GM21390 (cell line): ENCODE data around the gene SULF2.

ENCODE experiments used
- ATAC-seq: cut with Tn5 transposase; IDR thresholded peaks from one replicate; pipeline ENCODE4 v1.9.1; 2021; ENCODE audit not compliant: unreplicated experiment

The SULF2 gene

DNA sequence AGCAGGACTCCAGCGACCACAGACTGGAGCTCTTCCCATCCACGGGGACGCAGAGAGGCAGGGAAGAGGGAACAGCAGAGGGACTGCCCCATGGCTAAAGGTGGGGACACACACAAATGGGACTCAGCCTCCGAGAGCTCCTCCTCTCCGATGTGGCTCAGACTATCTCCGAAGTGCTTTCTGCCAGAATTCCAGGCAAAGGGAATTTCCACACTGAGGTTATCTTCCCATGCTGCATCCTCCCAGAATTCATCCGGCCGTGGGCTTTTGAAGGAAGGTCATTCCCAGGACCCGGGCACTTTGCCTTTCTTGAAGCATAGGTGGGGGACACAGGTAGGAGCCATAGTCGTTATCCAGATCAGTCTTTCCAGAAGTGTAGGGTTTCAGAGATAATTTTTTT, 67.9 kb downstream of the SULF2 start:
- no peak for ATAC-seq

DNA sequence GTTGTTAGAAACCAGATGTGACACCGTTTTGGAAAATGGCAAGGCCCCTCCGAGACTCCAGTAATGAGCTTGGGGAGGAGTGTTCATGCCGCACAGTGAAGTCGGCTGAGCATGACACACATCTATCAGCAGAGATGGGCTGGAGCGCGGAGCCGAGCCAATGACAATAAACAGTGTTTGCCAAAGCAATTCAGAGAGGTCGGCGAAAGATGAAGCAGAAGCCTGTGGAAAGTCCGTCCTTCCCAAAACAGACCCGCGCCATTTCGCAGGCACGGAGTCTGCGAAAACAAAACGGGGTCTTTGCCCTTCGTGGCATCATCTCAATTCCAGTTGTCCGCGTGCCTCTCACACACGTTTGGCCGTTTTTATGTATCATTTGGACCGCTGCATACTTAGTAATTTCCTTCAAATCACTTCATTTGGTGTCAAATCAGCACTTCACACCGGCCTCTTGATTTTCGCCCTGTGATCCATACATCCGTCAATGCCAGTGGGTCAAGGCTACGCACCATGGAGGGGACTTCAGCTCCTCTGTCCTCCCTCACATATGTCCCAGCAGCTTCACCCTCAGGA, 71.3 kb downstream of the SULF2 start:
- no peak for ATAC-seq

DNA sequence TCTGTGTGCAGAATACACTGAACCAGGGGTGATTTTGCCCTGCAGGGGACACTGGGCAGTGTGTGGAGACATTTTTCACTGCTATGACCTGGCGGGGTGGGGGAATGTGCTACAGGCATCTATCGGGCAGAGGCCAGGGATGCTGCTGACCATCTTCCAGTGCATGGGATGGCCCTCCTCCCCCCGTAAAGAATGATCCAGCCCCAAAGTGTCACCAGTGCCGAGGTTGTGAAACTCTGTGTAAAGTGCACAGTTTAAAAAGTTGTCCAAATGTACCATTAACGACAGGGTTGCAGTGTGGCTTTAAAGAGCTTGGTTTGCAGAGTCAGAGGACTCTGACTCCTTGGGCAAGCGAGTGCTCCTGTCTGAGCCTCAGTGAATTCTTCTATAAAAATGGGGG, 72.1 kb downstream of the SULF2 start:
- no peak for ATAC-seq

DNA sequence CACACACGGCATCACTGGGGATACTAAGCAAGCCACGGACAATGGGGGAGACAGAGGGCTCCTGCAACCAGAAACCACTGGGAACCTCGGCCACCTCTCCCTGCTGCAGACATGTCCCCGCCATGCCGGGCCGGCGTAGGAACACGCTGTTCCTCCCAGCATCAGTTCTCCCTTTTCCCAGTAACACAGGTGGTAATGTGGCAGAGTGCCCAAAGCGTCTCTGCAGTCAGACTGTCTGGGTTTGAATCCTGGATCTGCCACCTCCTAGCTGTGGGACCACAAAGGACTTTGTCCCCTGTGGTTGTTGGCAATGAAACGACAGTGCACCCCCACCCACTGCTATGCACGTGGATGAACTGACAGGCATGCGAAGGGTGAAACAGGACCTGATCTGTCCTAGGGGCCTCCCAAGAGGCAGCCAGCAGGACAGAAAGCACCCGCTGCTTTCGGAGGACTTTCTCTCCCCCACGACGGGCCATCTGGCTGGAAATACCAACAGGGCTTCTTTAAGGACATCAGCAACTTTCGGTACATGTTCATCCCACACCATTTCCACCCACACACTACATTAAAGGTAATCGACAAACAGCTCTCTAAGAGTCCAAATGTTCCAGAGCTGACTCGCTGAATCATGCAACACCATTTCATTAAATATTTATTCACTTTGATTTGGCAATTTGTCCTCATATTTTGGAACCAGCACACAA, 74.1 kb downstream of the SULF2 start:
- ATAC-seq = no peak

DNA sequence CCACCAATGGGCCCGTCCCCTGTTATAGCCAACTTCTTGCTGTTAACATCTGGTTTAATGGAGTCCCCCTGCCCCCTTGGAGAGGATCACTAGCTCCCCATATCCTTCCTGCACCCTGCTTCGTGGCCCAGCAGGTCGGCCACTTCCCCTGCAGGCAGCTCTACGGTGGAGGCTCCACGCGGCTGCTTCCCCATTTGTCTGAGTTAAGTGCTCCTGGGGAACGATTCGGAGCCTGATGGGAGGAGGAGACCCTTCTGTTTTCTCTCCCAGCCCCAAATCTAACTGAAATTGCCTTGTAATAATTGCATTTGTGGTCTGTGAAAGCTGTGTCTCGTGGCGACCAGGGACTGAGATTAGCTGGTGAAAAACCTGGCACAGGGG, 74.6 kb downstream of the SULF2 start:
- ATAC-seq = no peak

DNA sequence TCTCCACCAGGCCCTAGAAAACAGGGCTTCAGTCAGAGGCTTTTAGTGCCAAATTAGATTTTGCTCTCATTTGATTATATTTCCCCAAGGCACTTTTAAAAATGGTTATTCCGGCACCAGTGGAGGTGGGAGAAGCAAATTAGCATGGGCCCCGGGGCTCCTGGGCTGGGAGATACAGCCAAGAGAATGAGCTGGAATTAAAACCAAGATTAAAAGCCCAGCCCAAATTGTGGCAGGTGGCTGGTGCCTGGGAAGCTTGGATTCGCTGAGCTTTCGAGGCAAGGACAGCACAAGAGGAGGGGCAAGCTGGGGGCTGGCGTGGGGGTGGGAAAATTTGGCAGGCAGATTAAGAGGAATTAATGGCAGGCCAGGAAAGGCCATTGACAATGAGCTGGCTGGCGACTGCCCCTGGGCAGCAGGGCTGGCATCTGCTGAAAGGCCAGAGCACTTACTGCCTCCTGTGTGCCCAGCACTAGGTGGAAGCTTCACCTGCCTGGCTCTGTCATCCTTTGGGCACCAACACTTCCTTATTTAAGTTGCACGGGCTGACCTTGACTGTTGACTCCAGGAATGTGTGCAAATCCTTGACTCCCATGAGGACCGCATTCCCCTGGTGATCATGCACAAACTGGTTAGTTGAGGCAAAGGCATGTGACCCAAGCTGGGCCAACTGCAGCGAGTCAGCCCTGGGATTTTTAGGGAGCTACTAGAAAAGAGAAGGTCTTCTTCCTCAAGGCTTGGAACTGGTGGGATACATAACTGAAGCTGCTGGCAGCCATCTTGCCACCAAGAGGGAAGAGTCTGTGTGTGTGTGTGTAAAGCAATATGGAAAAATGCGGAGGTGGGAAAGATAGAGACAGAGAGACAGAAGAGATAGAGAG, 76.1 kb downstream of the SULF2 start:
- no peak for ATAC-seq

DNA sequence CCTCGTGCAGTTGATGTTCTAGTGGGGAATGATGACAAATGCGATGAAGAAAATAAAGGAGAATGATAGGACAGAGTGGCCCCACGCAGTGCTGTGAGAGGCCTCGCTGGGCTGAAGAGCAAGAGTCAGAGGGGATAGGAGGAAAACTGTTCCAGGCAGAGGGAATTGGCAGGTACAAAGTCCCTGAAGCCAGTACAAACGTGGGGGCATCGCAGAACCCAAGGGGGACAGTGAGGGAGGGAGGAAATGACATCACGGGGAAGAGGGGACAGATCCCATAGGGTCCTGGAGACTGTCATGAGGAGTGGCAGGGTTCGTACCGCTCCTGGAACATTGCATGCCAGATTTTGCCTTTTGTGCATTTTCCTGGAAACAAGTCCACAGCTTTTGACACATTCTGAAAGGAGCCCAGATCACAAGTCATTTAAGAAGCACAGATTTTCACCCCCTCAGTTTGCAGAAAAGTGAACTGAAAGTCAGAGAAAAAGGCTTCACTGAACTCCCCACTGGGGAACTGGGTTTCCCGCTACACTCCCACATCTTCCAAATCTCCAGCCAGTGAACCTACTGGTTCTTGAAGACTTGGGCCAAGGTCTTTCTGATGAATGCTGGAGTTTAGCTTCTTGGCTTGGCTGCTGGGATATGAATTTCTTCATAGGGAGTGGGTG, 77.0 kb downstream of the SULF2 start:
- ATAC-seq = no peak

DNA sequence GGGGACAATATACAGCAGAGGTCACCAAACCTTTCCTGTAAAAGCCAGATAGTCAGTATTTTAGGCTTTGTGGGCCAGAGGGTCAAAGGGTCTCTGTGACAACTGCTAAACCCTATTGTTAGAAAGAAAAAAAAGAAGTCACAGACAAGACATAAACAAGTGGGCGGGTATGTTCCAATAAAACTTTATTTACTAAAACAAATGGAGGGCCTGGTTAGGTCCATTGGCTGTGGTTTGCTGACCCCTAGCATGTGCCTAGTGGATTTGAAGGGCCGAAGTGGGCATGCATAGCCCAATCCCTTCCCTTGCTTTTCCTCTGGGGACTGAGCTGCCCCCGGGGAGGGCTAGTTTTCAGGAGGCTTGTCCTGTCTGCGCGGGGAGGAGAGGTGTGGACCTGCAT, 78.9 kb downstream of the SULF2 start:
- no peak for ATAC-seq

DNA sequence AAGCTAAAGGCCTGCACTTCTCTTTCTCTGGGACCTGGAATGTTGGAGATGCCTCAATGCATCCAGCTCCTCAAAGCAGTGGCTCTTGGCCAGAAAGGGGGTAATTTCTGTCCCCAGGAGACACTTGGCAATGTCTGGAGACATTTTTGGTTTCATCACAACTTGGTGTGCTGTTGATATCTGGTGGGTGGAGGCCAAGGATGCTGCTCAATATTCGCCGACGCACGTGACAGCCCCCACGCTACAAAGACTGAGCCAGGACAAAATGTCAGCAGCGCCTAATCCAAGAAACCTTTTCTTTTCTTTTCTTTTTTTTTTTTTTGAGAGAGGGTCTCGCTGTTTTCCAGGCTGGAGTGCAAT, 79.8 kb downstream of the SULF2 start:
- no peak for ATAC-seq

DNA sequence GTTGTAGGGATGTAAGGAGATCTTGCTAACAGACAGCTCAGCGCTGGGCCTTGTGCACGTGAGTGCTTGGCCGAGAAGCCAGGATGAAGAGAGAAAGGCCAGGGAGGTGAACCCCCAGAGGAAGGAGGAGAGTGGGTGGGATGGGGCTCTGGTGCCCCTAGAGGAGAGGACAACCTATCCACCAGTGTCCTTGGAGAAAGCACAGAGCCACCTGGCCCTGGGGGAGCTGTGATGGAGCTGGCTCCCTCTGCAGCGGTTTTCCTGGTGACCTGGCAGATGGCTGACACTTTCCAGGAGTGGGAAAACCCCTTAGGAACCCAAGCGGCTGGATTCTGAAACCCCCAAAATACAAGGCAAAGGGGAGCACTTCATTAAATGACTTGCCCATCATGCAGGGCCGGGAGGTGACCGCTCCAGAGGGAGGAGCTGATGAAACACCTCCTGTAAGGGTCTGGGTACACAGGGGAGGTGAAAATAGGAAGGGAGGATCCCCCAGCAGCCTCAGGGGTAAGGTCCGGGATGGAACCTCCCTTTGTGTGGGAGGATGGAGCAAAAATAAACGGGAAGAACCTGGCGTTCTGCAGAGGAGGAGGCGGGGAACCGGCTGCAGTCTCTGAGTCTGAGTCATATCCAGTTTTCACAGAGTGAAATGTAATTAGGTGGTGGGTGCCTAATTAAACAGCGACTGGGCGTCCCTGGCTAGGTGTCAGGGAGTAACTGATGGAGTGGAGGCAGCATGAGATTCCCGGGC, 80.4 kb downstream of the SULF2 start:
- ATAC-seq = no peak

DNA sequence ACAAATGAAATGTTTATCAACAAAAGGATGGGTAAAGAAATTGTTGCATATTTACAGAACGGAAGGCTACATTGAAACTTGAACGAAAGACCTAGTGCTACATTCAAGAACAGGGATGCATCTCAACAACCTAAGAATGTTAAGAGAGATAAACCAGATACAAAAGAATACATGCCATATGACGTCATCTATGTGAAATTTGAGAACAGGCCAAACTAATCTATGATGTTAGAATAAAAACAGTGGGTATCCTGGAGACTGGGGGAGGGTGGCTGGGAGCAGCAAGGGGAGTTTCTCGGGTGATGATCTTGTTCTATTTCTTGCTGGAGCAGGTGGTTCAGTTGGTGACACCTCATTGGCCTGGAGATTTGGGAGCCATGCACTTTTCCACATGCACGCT, 81.5 kb downstream of the SULF2 start:
- no peak for ATAC-seq

DNA sequence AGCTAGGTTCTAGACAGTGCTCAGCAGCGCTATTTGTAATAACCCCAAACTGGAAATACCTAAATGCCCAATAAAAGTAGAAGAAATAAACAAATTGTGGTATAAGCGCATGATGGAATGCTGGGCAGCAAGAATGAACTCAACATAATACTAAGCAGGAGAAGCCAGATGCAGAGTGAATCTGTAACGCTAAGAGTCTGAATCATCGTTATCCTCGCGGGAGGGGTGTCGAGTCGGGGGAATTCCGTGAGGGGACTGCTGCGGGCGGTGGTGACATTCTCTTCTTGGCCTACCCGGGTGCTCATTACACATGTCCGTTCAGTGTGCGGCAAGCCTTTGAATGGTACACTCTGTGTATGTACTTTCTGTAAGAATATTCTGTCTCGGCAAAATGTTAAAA, 83.7 kb downstream of the SULF2 start:
- ATAC-seq = no peak

DNA sequence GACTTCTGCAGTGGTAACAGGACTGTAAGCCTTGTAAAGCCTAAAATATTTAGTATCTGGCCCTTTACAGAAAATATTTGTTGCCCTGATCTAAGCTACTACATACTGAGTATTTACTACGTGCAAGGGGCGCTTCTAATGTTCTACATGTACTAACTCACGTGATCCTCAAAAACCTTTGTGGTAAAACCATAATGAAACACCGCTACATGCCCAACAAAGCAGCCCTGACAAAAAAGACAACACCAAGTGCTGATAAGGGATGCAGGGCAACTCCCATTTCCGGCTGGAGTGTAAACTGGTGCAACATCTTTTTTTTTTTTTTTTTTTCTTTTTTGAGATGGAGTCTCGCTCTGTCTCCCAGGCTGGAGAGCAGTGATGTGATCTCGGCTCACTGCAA, 85.0 kb downstream of the SULF2 start:
- no peak for ATAC-seq

DNA sequence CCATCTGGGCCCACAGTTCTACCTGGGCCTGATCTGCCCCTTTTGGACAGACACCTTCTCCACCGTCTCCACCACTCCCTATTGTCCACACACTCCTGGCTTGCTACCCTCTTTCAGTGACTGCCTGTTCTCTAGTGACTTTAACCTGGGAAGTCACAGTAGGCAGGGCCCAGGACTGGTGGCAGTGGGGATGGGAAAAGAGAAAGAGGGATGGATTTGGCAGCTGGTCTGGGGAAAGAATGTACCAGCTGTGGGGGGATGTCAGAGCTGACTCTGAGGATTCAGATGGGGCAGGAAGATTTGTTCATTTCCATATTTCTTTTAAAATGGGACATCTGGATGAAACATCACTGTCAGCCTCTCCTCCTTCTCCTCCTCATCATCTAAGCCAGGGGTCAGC, 85.5 kb downstream of the SULF2 start:
- no peak for ATAC-seq

DNA sequence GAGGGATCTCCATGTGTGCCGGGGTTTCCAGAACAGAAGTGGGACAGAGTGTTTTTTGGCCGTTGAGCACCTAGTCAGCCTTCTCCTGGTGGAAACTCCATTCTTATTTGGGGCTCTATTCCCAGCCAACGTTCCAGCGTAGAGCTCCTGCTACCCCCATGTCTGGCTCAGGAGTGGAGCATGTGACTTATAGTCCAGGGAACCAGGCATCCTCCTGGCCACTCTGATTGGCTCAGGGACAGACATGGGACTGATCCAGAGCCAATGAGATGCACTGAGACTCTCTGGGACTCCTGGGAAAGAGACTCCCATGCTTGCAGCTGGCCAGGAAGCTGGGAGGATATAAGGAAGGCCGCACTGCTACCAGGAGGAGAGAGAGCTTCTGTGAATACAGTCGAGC, 87.1 kb downstream of the SULF2 start:
- no peak for ATAC-seq

DNA sequence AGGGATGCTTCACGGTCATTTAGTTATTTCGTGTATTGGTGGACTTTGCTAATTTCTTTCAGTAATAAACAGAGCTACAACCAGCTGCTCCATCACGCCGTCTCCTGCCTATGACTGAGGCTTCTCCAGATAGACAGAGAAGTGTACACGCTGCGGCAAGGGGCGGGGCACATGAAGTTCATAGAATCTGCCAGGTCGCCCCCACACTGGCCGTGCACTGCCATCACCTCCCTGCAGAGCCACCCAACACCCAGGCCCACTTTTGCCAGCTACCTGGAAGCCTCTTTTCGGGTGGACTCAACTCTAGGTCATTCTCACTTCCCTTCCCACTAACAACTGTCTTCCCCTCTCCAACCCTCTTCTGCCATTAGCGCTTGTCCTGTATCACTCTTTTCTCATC, 88.4 kb downstream of the SULF2 start:
- ATAC-seq = no peak

DNA sequence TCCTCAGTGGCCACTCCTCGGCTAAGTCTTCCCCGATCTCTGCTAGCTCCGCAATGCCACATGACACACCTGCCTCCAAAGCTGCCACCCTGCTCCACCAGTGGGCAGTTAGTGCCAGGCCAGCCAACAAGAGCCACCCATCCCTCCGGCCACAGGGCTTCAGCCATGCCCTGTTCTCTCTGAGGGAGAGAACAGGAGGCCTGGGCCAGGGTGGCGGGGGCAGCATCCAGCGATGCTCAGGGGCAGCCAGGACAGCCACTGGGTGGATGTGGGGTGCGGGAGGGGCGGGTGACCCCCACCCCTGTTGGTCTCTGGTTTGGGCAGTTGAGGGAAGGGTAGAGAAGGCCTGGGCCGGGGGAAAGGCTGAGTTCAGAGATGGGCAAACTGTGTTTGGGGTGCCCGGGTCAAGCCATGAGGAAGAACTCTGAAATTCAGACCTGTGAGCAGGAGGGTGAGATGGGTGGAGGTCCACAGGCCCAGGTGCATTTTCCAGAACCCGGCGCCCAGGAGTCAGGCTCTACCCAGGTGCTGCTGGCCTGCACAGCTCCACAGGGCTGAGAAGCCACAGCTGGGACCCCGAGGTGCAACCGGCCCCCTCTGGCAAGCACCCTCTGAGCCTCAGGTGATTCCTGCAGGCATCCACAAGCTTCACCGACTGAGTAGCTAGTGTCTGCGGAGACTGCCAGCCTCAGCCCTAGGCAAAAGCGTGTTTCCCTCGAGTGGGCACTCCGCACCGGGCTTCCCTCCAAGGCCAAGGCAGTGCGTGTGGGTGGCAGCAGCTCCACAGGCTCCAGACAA, 91.1 kb downstream of the SULF2 start:
- ATAC-seq = no peak

DNA sequence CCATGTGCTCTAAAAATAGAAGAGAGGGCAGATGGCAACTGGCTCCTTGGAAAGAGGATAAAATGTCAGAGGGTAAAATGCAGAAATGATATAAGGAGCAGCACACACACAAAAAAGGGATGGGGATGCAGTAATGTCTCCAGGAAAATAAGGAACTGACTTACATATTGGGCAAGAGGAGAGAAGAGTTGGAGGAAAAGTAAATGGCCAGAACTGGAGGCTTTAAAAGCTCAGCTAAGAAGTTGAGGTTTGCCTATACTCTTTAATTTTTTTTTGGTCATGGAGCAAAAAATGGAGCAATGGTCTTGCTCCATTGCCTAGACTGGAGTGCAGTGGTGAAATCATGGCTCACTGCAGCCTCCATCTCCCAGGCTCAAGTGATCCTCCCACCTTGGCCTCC, 93.7 kb downstream of the SULF2 start:
- ATAC-seq = no peak

DNA sequence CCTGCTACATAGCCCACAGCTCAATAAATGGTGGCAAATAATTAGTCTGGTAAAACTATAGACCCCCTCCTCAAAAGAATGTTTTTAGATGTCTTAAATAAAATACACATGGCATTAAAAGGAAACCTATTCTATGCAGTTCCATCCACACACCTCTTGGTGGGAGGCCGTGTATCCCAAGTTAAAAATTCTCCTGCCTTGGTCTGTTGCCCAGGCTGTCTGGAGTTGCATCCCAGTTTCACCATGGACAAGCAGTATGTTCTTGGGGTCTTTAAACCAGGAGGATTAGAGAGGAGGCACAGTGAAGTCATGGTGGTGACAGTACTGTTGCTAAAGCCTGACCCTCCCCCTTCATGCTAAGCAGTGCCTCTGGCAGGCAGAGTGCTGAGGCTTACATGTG, 95.5 kb downstream of the SULF2 start:
- no peak for ATAC-seq
